ENCODE results near the gene VPS35L. TPM values are rescaled to one million over a fixed set of nuclear protein-coding genes. Genes with fewer than 3 reads are reported as not detected.

The VPS35L gene
- total RNA-seq, 2 experiments from 2014 or later: 25.8 to 28.3 TPM

DNA sequence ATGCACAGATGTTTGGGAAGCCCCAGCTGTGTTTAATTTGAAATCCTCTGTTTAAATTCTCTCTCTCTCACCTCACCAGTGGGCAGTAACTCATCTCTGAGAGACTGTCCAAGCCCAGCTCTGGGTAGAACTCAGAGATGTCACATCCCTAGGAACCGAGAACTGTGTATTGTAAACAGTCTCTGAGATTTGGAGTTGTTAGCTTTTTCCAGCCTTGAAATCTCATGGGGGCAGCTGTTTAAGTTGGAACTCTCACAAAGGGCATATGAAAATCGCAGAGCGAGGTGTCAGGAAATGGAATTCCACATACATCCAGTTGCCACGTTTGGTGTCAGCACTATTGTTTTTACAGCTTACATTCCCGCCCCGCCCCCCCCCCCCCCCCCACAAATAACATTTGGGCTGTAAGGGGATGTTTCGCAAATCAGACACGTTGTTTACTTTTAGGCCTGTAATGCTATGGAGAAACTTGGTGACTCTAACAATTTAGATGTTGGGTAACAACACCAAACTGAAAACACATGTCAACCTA lies 34.3 kb downstream of the VPS35L start:
- no peak overlapping the region for H3K27ac ChIP-seq (ENCODE audit: low read depth in 1 of 2, low read length in 2 of 2)
- H3K27me3 ChIP-seq (ENCODE audit: control insufficient read depth in 1 of 2, insufficient read depth in 2 of 2, low read length in 2 of 2): no peaks in the 10 kb centered on the region
- Mint-ChIP-seq H3K4me3 (no peak overlapping the region), H3K4me1 (ENCODE audit: low read depth) (no peaks in the 10 kb centered on the region), H3K36me3 (ENCODE audit: low read depth) (peaks cover 70% of the 10 kb centered on the region), H3K27me3 (no peaks in the 10 kb centered on the region), H3K9me3 (no peaks in the 10 kb centered on the region), H3K27ac (no peak overlapping the region)
- H3K9me3 ChIP-seq (ENCODE audit: control insufficient read depth in 1 of 2, insufficient read depth in 1 of 2, low read length in 2 of 2): no peaks in the 10 kb centered on the region
- TF ChIP-seq, protein P1, sequence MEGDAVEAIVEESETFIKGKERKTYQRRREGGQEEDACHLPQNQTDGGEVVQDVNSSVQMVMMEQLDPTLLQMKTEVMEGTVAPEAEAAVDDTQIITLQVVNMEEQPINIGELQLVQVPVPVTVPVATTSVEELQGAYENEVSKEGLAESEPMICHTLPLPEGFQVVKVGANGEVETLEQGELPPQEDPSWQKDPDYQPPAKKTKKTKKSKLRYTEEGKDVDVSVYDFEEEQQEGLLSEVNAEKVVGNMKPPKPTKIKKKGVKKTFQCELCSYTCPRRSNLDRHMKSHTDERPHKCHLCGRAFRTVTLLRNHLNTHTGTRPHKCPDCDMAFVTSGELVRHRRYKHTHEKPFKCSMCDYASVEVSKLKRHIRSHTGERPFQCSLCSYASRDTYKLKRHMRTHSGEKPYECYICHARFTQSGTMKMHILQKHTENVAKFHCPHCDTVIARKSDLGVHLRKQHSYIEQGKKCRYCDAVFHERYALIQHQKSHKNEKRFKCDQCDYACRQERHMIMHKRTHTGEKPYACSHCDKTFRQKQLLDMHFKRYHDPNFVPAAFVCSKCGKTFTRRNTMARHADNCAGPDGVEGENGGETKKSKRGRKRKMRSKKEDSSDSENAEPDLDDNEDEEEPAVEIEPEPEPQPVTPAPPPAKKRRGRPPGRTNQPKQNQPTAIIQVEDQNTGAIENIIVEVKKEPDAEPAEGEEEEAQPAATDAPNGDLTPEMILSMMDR (IDR thresholded peaks at IDR 0.05): no peak
- H3K4me3 ChIP-seq (ENCODE audit: low read length): no peak overlapping the region
- POLR2A ChIA-PET: no interaction called here
- no peaks in the 10 kb centered on the region for H3K4me1 ChIP-seq (ENCODE audit: insufficient read depth, low read length)
- intact Hi-C loops (cut with DNase I, micrococcal nuclease): loop anchor here in 1 of 2 experiments (10.0 kb wide), 1 partner anchor 55 kb away; no protein-coding TSS in a partner anchor
- CTCF ChIA-PET: interaction anchor here (1.1 kb wide), 1 partner anchor 297 kb away, joined by 3 read pairs; no protein-coding TSS in a partner anchor
- no peak for ATAC-seq (ENCODE audit: poor library complexity)
- DNase-seq: no peak
- H3K36me3 ChIP-seq (ENCODE audit: insufficient read depth, low read length): peaks cover 40% of the 10 kb centered on the region

DNA sequence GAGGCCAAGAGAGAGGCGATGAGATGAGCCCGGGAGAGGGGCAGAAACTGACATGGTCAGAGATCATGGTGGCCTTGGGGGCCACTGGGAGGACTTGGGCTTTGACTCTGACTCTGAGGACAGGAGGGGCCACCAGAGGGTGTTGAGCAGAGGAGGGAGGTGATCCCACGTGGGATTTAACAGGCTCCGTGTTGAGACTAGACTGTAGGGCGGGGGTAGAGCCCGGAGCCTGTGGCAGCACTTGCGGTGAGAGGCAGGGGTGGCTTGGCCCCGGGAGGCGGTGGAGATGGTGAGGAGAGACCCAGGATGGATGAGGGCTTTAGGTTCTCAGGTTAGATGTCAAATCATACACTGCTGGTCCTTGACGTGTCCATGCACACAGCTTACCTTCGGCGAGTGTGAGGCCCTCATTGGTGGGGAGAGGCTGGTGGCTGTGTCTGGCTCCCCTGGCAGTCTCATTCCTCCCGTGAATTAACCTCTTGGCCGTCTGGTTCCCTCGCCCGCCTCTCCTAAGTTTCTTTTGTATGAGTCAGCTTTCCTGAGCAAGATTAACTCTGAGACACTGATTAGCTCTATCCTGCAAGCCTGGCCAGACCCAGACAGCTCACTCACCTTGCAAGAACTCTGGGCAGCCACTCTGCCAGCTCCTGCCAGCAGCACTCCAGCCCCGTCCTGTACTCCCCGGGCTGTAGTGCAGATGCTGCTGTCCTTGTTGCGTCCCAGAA lies 39.7 kb downstream of the VPS35L start:
- ChIA-PET CTCF (interaction anchor here (5.2 kb wide), 1 partner anchor 11 kb away, joined by 15 read pairs; no protein-coding TSS in a partner anchor), POLR2A (interaction anchor here (0.6 to 0.7 kb wide), 2 partner anchors 153 to 323 kb away, joined by 3 to 5 read pairs; no protein-coding TSS in a partner anchor)
- Histone ChIP-seq H3K36me3 (ENCODE audit: insufficient read depth, low read length) (peaks cover 43% of the 10 kb centered on the region), H3K27me3 (ENCODE audit: control insufficient read depth in 1 of 2, insufficient read depth in 2 of 2, low read length in 2 of 2) (no peaks in the 10 kb centered on the region), H3K27ac (ENCODE audit: low read depth in 1 of 2, low read length in 2 of 2) (no peak overlapping the region), H3K4me1 (ENCODE audit: insufficient read depth, low read length) (no peaks in the 10 kb centered on the region), H3K9me3 (ENCODE audit: control insufficient read depth in 1 of 2, insufficient read depth in 1 of 2, low read length in 2 of 2) (no peaks in the 10 kb centered on the region), H3K4me3 (ENCODE audit: low read length) (no peak overlapping the region)
- TF ChIP-seq, protein P1 (IDR thresholded peaks at IDR 0.05): no peak
- Mint-ChIP-seq H3K9me3 (no peaks in the 10 kb centered on the region), H3K4me3 (no peak overlapping the region), H3K27me3 (no peaks in the 10 kb centered on the region), H3K27ac (no peak overlapping the region), H3K4me1 (ENCODE audit: low read depth) (no peaks in the 10 kb centered on the region), H3K36me3 (ENCODE audit: low read depth) (peaks cover 68% of the 10 kb centered on the region)
- no peak for ATAC-seq (ENCODE audit: poor library complexity)
- intact Hi-C loops (cut with DNase I, micrococcal nuclease): no loop called here
- no peak for DNase-seq

DNA sequence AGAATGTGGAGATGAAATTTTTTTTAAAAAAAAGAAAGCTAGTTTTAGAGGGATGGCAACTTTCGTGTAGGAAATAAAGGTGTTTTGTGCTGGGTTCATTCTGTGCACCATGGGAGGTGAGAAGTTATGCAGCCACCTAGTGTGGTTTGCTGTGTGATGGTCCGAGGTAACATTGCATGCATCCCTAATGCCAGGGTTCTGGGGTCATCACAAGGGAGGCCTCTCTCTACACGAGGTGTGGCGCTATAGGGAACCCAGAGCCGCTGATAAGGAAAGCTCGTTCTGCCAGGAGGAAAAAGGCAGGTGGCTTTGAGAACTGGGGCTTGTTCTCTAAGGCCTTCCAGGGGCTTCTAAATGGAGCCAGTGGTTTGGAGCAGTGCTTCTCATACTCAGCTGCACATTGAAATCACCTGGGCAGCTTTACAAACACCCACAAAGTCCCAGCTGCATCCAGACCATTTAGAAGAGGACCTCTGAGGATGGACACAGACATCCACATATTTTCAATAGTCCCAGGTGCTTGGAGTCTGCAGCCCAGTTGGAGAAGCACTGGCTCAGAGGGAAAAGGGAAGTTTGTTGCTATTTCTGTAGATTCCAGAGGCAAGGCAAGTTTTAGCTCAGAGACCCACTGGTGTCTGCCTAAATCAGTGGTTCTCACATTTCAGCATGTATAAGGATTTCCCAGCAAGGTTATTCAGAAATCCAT lies 43.5 kb downstream of the VPS35L start:
- Histone ChIP-seq H3K27ac (ENCODE audit: low read depth in 1 of 2, low read length in 2 of 2) (no peak overlapping the region), H3K4me1 (ENCODE audit: insufficient read depth, low read length) (no peaks in the 10 kb centered on the region), H3K36me3 (ENCODE audit: insufficient read depth, low read length) (peaks cover 30% of the 10 kb centered on the region), H3K9me3 (ENCODE audit: control insufficient read depth in 1 of 2, insufficient read depth in 1 of 2, low read length in 2 of 2) (no peaks in the 10 kb centered on the region), H3K4me3 (ENCODE audit: low read length) (no peak overlapping the region), H3K27me3 (ENCODE audit: control insufficient read depth in 1 of 2, insufficient read depth in 2 of 2, low read length in 2 of 2) (no peaks in the 10 kb centered on the region)
- intact Hi-C loops (cut with DNase I, micrococcal nuclease): no loop called here
- H3K36me3 Mint-ChIP-seq (ENCODE audit: low read depth): peaks cover 67% of the 10 kb centered on the region
- ChIA-PET POLR2A (interaction anchor here (0.6 kb wide), 1 partner anchor 284 kb away, joined by 3 read pairs; no protein-coding TSS in a partner anchor), CTCF (interaction anchor here (2.9 to 5.2 kb wide), 2 partner anchors 15 to 288 kb away, joined by 10 to 15 read pairs; no protein-coding TSS in a partner anchor)
- no peak overlapping the region for H3K27ac Mint-ChIP-seq
- no peak for DNase-seq
- H3K27me3 Mint-ChIP-seq: no peaks in the 10 kb centered on the region
- H3K4me3 Mint-ChIP-seq: no peak overlapping the region
- no peaks in the 10 kb centered on the region for H3K4me1 Mint-ChIP-seq (ENCODE audit: low read depth)
- no peak for ATAC-seq (ENCODE audit: poor library complexity)
- TF ChIP-seq, protein P1 (IDR thresholded peaks at IDR 0.05): no peak
- H3K9me3 Mint-ChIP-seq: no peaks in the 10 kb centered on the region

Measured in CD4-positive, alpha-beta T cell (primary cell).